ENCODE measurements around the gene COL2A1.

COL2A1 gene

GRCh38 chr12:48030173-48030650 lies 25.9 kb upstream of the COL2A1 start:
- DNase-seq (ENCODE audit: low read depth): no peak

GRCh38 chr12:48029491-48030172 lies 25.4 kb upstream of the COL2A1 start:
- DNase-seq (ENCODE audit: low read depth): no peak

DNA sequence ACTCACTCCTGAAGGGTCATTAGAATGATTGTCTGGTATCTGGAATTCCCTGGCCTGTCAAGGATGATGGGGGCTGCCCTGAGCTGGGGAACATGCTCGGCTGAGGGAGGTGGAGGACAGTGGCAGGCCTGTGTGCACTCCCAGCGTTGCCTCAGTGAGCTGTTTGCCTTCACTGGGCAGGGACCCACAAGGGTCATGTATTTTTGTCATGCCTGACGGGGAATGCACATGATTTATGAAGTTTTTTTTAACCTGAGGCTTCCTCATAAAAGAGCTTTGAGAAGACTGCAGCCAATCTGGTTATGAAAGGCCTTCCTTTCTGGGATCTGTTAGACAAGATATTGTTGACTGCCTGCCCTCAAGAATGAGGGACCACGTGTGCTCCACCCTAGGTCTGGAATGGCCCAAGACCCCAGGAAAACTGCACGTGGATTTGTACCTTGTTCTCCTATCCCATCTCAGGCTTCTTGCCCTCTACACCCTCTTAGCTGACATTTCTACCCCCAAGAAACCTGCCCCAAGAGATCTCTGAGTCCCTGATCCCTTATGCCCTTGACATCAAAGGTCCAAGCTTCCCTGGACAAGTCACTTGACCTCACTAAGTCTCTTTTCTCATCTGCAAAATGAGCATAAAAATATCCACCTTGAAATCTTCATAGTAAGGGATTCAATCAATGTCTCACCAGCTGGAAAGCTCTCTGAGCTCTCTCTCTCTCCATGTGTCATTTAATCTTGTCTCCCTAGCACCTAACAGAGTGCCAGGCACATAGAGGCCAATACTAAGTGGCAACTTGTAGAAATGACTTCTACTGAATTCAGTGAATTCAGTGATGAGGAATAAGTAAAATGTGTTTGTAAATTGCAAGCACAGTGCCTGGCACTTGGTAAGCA lies 24.5 kb upstream of the COL2A1 start:
- DNase-seq (ENCODE audit: low read depth): no peak

DNA sequence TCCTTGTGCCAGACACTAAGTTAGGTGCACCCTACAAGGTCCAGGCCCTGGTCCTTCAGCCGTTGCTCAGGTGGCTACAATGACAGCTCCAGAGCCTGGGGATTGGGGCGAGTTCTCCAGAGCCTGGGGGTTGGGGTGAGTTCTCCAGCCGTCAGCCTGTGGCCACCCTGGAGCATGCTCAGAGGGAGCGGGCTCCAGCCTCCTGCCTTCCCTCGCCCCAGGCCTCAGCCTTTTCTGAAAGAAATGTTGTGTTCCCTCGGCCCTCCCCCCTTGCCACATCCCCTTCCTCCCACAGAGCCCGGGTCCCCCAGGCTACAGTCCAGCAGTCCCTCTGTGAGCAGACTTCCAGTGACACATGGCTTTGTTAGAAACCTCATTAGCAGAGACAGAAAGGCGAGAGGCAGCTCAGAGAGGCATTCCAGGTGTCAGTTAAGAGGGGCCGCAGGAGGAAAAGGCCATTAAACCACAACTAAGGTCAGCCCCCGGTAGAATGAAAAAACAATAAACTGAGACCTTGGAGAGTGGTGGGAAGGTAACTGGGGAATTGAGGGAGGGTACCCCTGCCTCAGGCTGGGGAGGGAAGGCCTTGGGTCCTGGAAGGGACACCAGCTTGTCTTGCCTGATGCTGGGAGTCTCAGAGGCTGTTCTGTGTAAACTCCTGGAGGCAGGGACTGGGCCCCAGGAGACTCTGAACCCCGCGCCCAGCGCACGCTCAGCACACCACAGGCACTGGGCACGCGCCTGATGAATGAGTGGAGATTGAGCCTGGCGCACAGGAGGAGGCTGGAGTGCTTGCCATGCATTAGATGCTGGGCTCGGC lies 23.1 kb upstream of the COL2A1 start:
- DNase-seq (ENCODE audit: low read depth): no peak

- DNase-seq (ENCODE audit: low read depth): no peak
These were observed 22.0 kb upstream of the COL2A1 start for GRCh38 chr12:48026060-48026827.

- DNase-seq (ENCODE audit: low read depth): no peak
These were observed 21.0 kb upstream of the COL2A1 start for GRCh38 chr12:48025281-48025680.

DNA sequence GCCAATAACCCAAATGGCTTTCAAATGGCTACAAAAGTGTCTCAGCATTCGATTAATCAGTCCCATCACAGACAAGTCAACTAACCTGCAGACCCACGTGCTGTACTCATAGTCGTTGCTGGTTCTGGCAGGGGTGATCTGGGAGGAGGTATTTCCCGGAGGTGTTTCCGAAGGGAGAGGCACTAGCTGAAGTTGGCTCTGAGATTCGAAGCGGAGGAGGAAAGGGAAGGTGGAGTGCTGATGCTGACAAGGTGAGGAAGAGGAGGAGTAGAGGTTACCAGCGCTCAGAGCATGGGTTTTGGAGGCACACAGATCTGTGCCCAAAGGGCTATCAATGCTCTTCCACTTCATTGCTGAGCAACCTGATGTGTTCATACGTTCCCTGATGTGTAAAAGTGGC lies 20.5 kb upstream of the COL2A1 start:
- DNase-seq (ENCODE audit: low read depth): no peak

- DNase-seq (ENCODE audit: low read depth): no peak
These were observed 19.1 kb upstream of the COL2A1 start for GRCh38 chr12:48023386-48023785.

DNA sequence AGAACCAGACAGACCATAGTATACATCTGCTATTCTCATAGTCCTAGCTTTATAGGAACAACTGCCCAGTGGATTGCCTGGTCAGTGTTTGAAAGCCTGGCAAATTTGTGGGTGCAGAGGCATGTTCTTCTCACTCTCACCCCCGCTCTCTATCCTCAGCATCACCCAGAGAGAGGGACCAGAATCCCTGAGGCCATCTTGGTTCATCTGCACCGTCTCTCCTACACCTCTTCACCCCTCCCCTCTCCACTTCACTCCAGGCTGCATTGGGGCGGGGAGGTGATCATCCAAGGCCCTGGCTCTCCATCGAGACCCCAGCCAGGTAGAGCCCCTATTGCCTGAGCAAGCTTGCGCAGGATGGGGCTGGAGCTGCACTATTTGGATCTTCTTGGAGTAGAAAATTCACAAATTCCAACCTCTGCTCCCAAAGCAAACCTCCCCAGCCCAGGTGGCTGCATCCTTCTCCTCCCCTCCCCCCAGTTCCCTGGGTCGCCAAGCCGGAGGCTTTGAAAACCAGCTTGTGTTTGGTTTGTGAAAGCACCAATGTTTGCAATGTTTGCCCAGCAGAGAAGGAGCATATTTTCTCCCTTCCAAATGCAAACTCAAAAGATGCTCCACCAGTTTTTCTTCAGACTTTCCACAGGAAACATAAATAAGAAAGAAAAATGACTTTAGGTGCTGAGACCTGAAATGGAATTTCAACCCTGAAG lies 18.6 kb upstream of the COL2A1 start:
- no peak for DNase-seq (ENCODE audit: low read depth)

DNA sequence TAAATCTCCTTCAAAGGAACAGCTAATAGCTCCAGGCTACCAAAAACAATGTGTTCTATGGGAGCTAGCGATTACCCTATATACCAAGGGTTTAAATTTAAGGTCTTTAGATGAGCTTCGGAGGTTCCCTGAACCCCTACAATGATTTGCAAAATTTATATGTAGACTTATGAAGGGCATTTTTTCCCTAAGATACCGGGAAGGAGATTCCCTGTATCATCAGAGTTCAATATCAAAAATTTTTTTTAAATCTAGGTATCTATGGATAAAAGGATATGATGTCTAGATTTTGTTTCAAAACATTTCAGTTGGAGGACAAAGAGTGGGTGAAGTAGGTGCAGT lies 17.9 kb upstream of the COL2A1 start:
- DNase-seq (ENCODE audit: low read depth): no peak

- no peak for DNase-seq (ENCODE audit: low read depth)
These were observed 17.4 kb upstream of the COL2A1 start for GRCh38 chr12:48021485-48022179.

DNA sequence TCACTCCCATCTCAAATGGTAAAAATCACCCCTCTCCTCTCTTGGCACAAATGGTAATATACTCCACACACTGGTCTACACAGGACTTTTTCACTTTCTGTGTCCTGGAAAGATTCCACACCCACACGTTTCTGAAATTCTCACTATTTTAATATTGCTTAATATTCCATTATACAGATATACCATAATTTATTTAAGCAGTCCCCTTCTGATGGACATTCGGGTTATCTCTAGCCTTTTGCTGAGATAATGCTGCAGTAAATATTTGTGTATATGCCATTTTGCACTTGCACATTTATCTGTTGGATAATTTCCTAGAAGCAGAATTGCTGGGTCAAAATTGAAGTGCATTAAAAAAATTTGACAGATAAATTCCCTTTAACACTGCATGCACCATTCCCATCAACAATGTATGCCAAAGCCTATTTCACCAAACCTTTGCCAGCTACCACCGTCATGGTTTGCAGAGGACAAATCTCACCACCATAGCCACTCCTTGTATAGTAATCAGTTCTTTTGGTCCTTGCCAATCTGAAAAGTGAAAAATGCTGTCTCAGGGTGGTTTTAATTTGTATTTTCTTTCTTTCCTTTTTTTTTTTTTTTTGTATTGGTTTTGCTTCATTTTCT lies 15.5 kb upstream of the COL2A1 start:
- no peak for DNase-seq (ENCODE audit: low read depth)

DNA sequence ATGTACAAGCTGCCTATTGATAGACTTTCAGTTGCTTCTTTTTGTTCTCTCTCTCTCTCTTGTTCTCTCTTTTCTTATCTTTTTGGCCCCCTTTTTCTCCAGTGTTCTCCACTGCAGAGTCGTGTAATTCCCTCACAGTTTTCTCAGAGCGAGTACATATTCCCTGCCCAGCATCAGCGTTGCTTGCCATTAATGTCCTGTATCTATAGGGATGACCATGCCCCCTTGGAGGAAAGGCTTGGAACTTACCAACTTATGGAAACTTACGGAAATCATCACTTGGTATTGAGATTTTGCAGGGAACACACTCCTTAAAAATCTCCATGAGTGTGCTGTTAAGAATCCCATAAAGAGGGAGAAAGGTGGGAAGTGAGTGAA lies 14.3 kb upstream of the COL2A1 start:
- DNase-seq (ENCODE audit: low read depth): no peak

- no peak for DNase-seq (ENCODE audit: low read depth)
These were observed 13.8 kb upstream of the COL2A1 start for GRCh38 chr12:48017921-48018617.

GRCh38 chr12:48017496-48017895 lies 13.2 kb upstream of the COL2A1 start:
- DNase-seq (ENCODE audit: low read depth): no peak

- no peak for DNase-seq (ENCODE audit: low read depth)
These were observed 12.2 kb upstream of the COL2A1 start for GRCh38 chr12:48016373-48017020.

DNA sequence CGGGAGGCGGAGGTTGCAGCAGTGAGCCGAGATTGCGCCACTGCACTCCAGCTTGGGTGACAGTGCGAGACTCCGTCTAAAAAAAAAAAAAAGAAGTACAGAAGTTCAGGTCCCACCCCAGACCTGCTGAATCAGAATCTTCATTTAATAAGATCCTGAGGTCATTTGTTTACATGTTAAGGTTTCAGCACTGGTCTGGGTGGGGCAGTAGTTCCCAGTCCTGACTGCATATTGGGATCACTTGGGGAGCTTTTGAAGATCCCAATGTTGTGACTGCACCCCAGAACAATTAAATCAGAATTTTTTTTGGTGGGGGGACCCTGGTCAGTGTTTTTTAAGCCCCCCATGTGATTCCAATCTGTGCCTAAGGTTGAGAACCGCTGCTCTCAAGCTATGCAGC lies 11.7 kb upstream of the COL2A1 start:
- DNase-seq (ENCODE audit: low read depth): no peak

DNA sequence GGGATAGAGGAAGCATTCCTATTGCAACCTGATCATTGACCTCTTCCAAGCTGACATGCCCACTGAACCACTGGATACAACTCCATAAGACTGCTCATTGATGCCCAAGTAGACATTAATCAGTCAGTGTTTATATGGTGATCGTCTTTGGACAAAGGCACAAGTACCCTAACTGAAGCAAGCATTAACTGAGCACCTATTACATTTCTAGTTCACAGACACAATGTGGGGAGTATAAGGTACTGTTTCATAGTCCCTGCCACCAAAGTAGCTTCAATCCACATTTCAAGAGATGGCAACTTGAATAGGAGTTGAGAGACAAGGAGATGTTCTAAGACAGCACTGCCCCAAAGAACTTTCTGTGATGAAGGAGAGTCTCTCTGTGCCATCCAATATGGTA lies 10.9 kb upstream of the COL2A1 start:
- no peak for DNase-seq (ENCODE audit: low read depth)

- no peak for DNase-seq (ENCODE audit: low read depth)
These were observed 9.0 kb upstream of the COL2A1 start for GRCh38 chr12:48013287-48013686.
